Measurements from ENCODE around the gene FOXM1. TPM values are rescaled to one million over a fixed set of nuclear protein-coding genes. Genes with fewer than 3 reads are reported as not detected.

FOXM1 gene
- total RNA-seq, 2 experiments from 2014 or later: 73.9 to 86.9 TPM

- ATAC-seq (ENCODE audit: low read depth) (no peak), DNase-seq (no peak)
- Mint-ChIP-seq H3K27ac (no peak overlapping the region), H3K9me3 (no peaks in the 10 kb centered on the region), H3K4me1 (peaks cover 2% of the 10 kb centered on the region), H3K36me3 (peaks cover 2% of the 10 kb centered on the region), H3K27me3 (no peaks in the 10 kb centered on the region), H3K4me3 (no peak overlapping the region)
- POLR2A ChIA-PET: interaction anchor here (0.7 to 0.9 kb wide), 2 partner anchors 11 to 1232 kb away, joined by 3 read pairs; no protein-coding TSS in a partner anchor
These were observed 25.0 kb downstream of the FOXM1 start for GRCh38 chr12:2851931-2852330.

- H3K27me3 Mint-ChIP-seq: no peaks in the 10 kb centered on the region
- H3K4me3 Mint-ChIP-seq: no peak overlapping the region
- no peaks in the 10 kb centered on the region for H3K4me1 Mint-ChIP-seq
- H3K27ac Mint-ChIP-seq: no peak overlapping the region
- ATAC-seq (ENCODE audit: low read depth) (no peak), DNase-seq (no peak)
- no peaks in the 10 kb centered on the region for H3K9me3 Mint-ChIP-seq
- POLR2A ChIA-PET: no interaction called here
- peaks cover 2% of the 10 kb centered on the region for H3K36me3 Mint-ChIP-seq
These were observed 31.7 kb downstream of the FOXM1 start for GRCh38 chr12:2845280-2845679.

DNA sequence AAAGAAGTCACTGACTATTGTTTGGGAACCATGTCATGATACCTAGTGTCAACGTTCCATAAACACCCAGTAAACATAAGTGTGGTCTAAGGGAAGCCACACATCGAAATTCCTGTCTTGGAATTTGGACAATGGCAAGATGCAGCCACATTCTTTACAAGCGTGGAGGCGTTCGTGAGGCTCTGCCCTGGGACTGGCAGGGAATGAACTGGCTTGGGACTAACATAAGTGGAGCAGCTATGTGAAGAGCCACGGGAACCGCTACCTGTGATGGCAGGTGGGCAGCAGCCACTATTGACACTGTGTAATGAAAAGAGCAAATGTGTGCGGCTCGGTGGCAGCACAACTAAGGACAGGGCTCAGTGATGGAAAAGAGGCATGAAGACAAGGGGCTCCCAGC is 32.2 kb downstream of the FOXM1 start:
- Mint-ChIP-seq H3K4me1 (no peaks in the 10 kb centered on the region), H3K4me3 (no peak overlapping the region), H3K27me3 (no peaks in the 10 kb centered on the region), H3K27ac (no peak overlapping the region), H3K36me3 (peaks cover 2% of the 10 kb centered on the region), H3K9me3 (no peaks in the 10 kb centered on the region)
- DNase-seq (no peak), ATAC-seq (ENCODE audit: low read depth) (no peak)
- POLR2A ChIA-PET: no interaction called here

- peaks cover 6% of the 10 kb centered on the region for H3K36me3 Mint-ChIP-seq
- no peak overlapping the region for H3K27ac Mint-ChIP-seq
- H3K27me3 Mint-ChIP-seq: no peaks in the 10 kb centered on the region
- no peaks in the 10 kb centered on the region for H3K9me3 Mint-ChIP-seq
- DNase-seq (no peak), ATAC-seq (ENCODE audit: low read depth) (no peak)
- peaks cover 2% of the 10 kb centered on the region for H3K4me1 Mint-ChIP-seq
- H3K4me3 Mint-ChIP-seq: no peak overlapping the region
- POLR2A ChIA-PET: no interaction called here
These were observed 34.0 kb downstream of the FOXM1 start for GRCh38 chr12:2842948-2843347.

GRCh38 chr12:2841056-2841650 is 35.8 kb downstream of the FOXM1 start:
- DNase-seq: no peak
- peaks cover 2% of the 10 kb centered on the region for H3K4me1 Mint-ChIP-seq
- no peak overlapping the region for H3K27ac Mint-ChIP-seq
- no peaks in the 10 kb centered on the region for H3K9me3 Mint-ChIP-seq
- no peak overlapping the region for H3K4me3 Mint-ChIP-seq
- H3K27me3 Mint-ChIP-seq: no peaks in the 10 kb centered on the region
- POLR2A ChIA-PET: no interaction called here
- H3K36me3 Mint-ChIP-seq: peaks cover 10% of the 10 kb centered on the region
- ATAC-seq (ENCODE audit: low read depth): no peak

DNA sequence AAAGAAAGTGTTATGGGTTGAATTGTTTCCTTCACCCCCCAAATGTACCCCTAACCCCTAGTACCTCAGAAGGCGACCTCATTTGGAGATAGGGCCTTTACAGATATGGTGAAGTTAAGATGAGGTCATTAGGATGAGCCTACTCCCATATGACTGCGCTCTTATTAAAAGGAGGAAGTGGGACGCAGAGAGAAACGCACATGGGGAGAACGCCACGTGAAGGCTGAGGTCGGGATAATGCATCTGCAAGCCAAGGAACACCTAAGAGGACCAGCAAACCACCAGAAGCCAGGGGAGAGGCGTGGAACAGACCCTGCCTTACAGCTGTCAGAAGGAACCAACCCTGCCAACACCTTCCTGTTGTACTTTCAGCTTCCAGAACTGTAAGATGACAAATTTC is 40.4 kb downstream of the FOXM1 start:
- ATAC-seq (ENCODE audit: low read depth): no peak
- Mint-ChIP-seq H3K4me3 (no peak overlapping the region), H3K27me3 (no peaks in the 10 kb centered on the region), H3K4me1 (peaks cover 2% of the 10 kb centered on the region), H3K36me3 (peaks cover 8% of the 10 kb centered on the region), H3K27ac (no peak overlapping the region), H3K9me3 (no peaks in the 10 kb centered on the region)
- DNase-seq: no peak
- POLR2A ChIA-PET: no interaction called here

DNA sequence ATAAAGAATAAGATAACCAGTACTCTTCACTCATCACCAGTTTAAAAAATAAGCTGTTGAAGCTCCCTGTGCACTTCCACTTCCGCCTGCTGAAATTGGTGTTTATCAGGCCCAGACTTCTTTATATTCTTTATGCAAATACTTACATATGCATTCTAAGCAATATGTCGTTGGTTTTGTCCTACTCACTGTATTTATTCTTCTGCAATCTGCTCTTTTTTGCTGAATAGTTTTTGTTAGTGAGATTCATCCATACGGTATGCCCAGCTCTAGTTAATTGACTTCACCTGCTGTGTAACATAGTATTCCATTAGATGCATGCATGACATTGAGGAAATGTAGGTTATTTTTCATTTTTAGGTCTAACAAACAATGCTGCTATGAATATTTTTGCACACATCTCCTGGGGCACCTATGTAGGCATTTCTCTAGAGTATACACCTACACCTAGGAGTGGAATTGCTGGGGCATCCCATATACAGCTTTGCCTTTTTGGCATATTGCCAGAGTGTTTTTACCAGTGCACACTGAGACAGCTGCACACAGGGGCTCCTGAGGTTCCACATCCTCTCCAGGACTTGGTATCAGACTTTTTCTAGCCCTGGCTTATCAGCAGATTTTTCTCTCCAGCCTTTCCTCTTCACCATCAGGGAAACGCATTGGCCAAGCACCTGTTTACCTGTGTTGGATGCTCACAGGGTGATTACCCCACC is 41.1 kb downstream of the FOXM1 start:
- H3K27ac Mint-ChIP-seq: no peak overlapping the region
- no peak overlapping the region for H3K4me3 Mint-ChIP-seq
- peaks cover 8% of the 10 kb centered on the region for H3K36me3 Mint-ChIP-seq
- no peaks in the 10 kb centered on the region for H3K27me3 Mint-ChIP-seq
- peaks cover 2% of the 10 kb centered on the region for H3K4me1 Mint-ChIP-seq
- ATAC-seq (ENCODE audit: low read depth): no peak
- POLR2A ChIA-PET: no interaction called here
- no peak for DNase-seq
- H3K9me3 Mint-ChIP-seq: no peaks in the 10 kb centered on the region

DNA sequence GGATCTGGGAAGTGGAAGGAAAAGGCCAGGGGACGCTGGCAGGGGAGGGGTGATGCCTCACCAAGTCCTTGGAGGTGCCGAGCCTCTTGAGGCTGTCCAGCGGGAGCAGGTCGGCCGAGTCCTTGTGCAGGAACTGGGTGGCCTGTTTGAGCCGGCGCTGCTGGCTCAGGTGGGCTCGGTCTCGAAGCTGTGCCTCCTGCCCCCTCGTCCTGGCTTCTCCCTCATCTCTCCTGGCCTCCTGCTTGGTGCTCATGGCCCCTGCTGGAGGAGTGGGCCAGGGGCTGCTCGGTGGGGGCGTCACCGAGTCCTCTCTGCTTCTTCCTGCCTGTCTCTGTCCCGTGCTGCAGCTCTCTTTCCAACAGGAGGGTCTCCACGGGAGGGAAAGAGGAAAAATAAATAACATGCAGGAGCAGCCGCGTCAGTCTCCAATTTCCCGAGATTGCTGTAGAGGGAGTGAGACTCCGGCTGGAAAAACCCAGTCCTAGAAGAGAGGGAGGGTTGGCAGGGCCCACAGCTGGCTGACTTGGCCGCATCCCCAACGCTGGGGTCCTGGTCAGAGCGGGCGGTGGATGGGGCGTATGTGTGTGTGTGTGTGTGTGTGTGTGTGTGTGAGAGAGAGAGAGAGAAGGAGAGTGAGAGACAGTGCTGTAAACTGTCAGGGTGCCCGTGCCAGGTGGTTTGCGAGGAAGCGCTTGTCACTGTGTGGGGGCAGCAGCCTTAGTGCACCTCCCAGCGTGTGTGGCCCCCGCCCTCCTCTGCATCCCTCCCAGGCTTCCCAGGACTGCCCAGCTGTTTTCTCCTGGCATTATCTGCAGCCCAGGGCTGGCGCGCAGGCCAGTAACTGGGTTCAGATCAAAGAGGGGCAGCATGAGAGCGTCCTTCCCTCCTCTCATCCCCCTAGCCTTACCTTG is 42.1 kb downstream of the FOXM1 start, which contains the start of gene NRIP2:
NRIP2 (minus strand) TSS at position 455 of the 911 bp plus-strand sequence; CDS start at position 403, 52 bp downstream.
- Mint-ChIP-seq H3K4me1 (peaks cover 2% of the 10 kb centered on the region), H3K9me3 (no peaks in the 10 kb centered on the region), H3K27ac (no peak within 1 kb of the TSS), H3K4me3 (no peak within 1 kb of the TSS), H3K36me3 (peaks cover 8% of the 10 kb centered on the region), H3K27me3 (no peaks in the 10 kb centered on the region)
- DNase-seq: no peak
- no peak for ATAC-seq (ENCODE audit: low read depth)
- POLR2A ChIA-PET: no interaction called here

GRCh38 chr12:2833810-2834209 is 43.2 kb downstream of the FOXM1 start:
- Mint-ChIP-seq H3K36me3 (peaks cover 3% of the 10 kb centered on the region), H3K27me3 (no peaks in the 10 kb centered on the region), H3K4me1 (no peaks in the 10 kb centered on the region), H3K9me3 (no peaks in the 10 kb centered on the region), H3K4me3 (no peak overlapping the region), H3K27ac (no peak overlapping the region)
- ATAC-seq (ENCODE audit: low read depth) (no peak), DNase-seq (no peak)
- POLR2A ChIA-PET: no interaction called here

- H3K27ac Mint-ChIP-seq: no peak overlapping the region
- peaks cover 3% of the 10 kb centered on the region for H3K36me3 Mint-ChIP-seq
- no peaks in the 10 kb centered on the region for H3K9me3 Mint-ChIP-seq
- DNase-seq (no peak), ATAC-seq (ENCODE audit: low read depth) (no peak)
- no peaks in the 10 kb centered on the region for H3K27me3 Mint-ChIP-seq
- POLR2A ChIA-PET: no interaction called here
- no peak overlapping the region for H3K4me3 Mint-ChIP-seq
- no peaks in the 10 kb centered on the region for H3K4me1 Mint-ChIP-seq
These were observed 43.6 kb downstream of the FOXM1 start for GRCh38 chr12:2833327-2833726.

DNA sequence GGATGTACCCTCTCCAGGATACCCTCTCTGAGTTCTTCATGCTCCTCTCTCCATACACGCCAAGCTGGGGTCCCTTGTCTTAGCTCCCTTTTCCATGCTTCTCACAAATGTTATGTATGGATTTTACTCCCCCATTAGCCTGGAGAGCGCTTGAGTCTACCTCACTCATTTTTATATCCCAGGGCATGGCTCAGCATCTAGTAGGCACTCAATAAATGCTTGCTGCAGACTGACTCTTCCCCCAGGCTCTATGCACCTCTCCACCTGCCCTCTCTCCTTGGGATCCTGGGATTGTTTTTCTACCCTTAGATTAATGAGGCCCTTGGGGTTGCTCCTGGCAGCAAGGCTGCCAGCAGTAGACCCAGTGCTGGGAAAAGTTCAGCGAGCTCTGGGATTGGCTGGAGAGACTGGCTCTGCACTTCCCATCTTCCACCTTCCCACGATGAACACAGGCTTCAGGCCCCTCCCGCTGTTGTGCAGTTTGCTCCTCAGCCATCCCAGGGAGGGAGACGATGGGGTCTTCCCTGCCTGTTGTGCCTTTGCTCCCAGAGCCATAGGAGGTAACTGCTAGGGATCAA is 44.3 kb downstream of the FOXM1 start:
- POLR2A ChIA-PET: no interaction called here
- no peaks in the 10 kb centered on the region for H3K9me3 Mint-ChIP-seq
- peaks cover 3% of the 10 kb centered on the region for H3K36me3 Mint-ChIP-seq
- DNase-seq (no peak), ATAC-seq (ENCODE audit: low read depth) (no peak)
- H3K27ac Mint-ChIP-seq: no peak overlapping the region
- H3K27me3 Mint-ChIP-seq: no peaks in the 10 kb centered on the region
- H3K4me1 Mint-ChIP-seq: no peaks in the 10 kb centered on the region
- no peak overlapping the region for H3K4me3 Mint-ChIP-seq

DNA sequence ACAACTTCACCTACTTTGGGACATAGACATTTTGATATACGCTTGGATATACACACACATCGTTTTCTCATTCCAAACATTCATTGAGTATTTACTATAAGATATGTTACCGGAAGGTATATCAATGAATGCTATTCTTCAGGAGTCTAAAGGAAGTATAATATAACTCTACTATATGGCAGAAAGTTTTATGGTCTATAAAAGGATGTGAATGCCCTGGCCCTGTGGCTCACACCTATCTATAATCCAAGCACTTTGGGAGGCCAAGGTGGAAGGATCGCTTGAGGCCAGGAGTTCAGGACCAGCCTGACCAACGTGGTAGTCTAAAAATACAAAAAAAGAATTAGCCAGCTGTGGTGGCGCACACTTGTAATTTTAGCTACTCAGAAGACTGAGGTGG is 47.7 kb downstream of the FOXM1 start:
- POLR2A ChIA-PET: no interaction called here
- no peak overlapping the region for H3K27ac Mint-ChIP-seq
- H3K36me3 Mint-ChIP-seq: peaks cover 3% of the 10 kb centered on the region
- no peak overlapping the region for H3K4me3 Mint-ChIP-seq
- no peak for DNase-seq
- H3K9me3 Mint-ChIP-seq: no peaks in the 10 kb centered on the region
- H3K27me3 Mint-ChIP-seq: no peaks in the 10 kb centered on the region
- ATAC-seq (ENCODE audit: low read depth): no peak
- H3K4me1 Mint-ChIP-seq: no peaks in the 10 kb centered on the region

GRCh38 chr12:2826721-2827515 is 50.1 kb downstream of the FOXM1 start:
- ATAC-seq (ENCODE audit: low read depth): no peak
- POLR2A ChIA-PET: no interaction called here
- no peaks in the 10 kb centered on the region for H3K9me3 Mint-ChIP-seq
- no peak for DNase-seq
- peaks cover 6% of the 10 kb centered on the region for H3K36me3 Mint-ChIP-seq
- H3K27ac Mint-ChIP-seq: peak overlapping the region; percentile 53
- no peak overlapping the region for H3K4me3 Mint-ChIP-seq
- no peaks in the 10 kb centered on the region for H3K4me1 Mint-ChIP-seq
- no peaks in the 10 kb centered on the region for H3K27me3 Mint-ChIP-seq

Data from activated naive CD8-positive, alpha-beta T cell treated with anti-CD3 and anti-CD28 coated beads, Interleukin-2, amount 10 ng/mL, durations not matched to agents 7 days and 5 days (primary cell).